ENCODE data around the gene RUSC2. TPM values are rescaled to one million over a fixed set of nuclear protein-coding genes. Genes with fewer than 3 reads are reported as not detected.
"Not testable (repeated sequence)": the region's sequence is repeated elsewhere in the genome, so short reads cannot be mapped to it uniquely, and the experiment has no call there.

RUSC2 gene
- total RNA-seq, 4 donors from 2014 or later = 5.1 to 16.0 (median 8.6) TPM

GRCh38 chr9:35520364-35520710 lies 30.4 kb downstream of the RUSC2 start:
- H3K27ac ChIP-seq = peak overlapping the region in 3 of 4 donors; percentile 78 to 83 (median 82)
- intact Hi-C loops (cut with DNase I) = no loop called here
- 71 to 92% methylated on average over 1 of the region's 1 CpG for WGBS, 2 donors
- no peak for TF ChIP-seq POLR2A (IDR thresholded peaks at IDR 0.05)
- TF ChIP-seq, protein P1, sequence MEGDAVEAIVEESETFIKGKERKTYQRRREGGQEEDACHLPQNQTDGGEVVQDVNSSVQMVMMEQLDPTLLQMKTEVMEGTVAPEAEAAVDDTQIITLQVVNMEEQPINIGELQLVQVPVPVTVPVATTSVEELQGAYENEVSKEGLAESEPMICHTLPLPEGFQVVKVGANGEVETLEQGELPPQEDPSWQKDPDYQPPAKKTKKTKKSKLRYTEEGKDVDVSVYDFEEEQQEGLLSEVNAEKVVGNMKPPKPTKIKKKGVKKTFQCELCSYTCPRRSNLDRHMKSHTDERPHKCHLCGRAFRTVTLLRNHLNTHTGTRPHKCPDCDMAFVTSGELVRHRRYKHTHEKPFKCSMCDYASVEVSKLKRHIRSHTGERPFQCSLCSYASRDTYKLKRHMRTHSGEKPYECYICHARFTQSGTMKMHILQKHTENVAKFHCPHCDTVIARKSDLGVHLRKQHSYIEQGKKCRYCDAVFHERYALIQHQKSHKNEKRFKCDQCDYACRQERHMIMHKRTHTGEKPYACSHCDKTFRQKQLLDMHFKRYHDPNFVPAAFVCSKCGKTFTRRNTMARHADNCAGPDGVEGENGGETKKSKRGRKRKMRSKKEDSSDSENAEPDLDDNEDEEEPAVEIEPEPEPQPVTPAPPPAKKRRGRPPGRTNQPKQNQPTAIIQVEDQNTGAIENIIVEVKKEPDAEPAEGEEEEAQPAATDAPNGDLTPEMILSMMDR (IDR thresholded peaks at IDR 0.05) = no peak
- no peaks in the 10 kb centered on the region for H3K36me3 ChIP-seq
- H3K4me3 ChIP-seq = peak overlapping the region in 2 of 4 donors; percentile 0 to 5
- no peak for DNase-seq
- peaks cover 16 to 69% (median 50%) of the 10 kb centered on the region in 3 donors for H3K4me1 ChIP-seq
- no peaks in the 10 kb centered on the region for H3K27me3 ChIP-seq
- H3K9me3 ChIP-seq = no peaks in the 10 kb centered on the region

DNA sequence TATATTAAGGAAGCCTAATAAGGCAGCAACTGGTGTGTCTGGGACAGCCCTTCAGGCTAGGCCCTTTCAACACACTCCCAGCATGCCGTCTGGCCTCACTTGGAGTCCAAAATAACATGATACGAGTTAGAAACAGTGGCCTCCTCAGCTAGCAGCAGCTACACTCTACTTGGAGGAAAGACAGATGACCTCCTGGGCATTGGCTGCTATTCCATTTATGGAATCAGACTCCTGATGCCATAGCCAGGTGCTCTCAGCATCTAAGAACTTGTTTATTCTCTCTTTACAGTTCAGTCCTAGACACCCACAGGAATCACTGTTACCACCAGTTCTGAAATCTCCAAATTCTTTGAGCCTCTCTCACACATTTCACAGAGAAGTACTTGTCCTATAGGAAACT lies 31.8 kb downstream of the RUSC2 start:
- peak overlapping the region in 3 of 4 donors; percentile 54 to 82 (median 78) for H3K27ac ChIP-seq
- no peaks in the 10 kb centered on the region for H3K27me3 ChIP-seq
- peaks cover 16 to 72% (median 54%) of the 10 kb centered on the region in 3 donors for H3K4me1 ChIP-seq
- H3K36me3 ChIP-seq = no peaks in the 10 kb centered on the region
- WGBS, 2 donors = 73 to 100% methylated on average over 1 to 2 of the region's 2 CpGs
- no peak for TF ChIP-seq POLR2A (IDR thresholded peaks at IDR 0.05)
- TF ChIP-seq, protein P1 (IDR thresholded peaks at IDR 0.05) = no peak
- intact Hi-C loops (cut with DNase I) = no loop called here
- H3K9me3 ChIP-seq = no peaks in the 10 kb centered on the region
- H3K4me3 ChIP-seq = no peak overlapping the region
- no peak for DNase-seq

DNA sequence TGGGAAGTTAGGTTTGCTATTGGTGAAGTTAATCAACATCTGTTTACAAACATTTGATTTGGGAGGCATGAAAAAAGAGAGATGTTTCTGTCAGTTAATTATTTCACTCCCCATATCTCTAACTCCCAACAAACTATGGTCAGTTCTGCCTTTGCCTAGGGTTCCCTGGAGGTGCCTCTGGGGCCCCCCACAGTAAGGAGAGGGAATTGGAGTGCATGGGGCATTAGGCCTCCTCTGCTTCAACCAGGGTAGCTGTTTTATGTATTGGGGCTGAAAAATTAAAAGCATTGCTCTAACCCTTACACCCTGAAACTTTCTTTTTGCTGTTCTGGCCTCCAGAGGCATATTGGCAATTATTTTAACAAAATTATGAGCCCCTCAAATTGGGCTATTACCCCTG lies 32.3 kb downstream of the RUSC2 start:
- Histone ChIP-seq H3K9me3 (no peaks in the 10 kb centered on the region), H3K36me3 (no peaks in the 10 kb centered on the region), H3K4me1 (peaks cover 16 to 68% (median 50%) of the 10 kb centered on the region in 3 donors), H3K27ac (peak overlapping the region in 3 of 4 donors; percentile 54 to 82 (median 78)), H3K4me3 (no peak overlapping the region), H3K27me3 (no peaks in the 10 kb centered on the region)
- no peak for DNase-seq
- intact Hi-C loops (cut with DNase I) = no loop called here
- TF ChIP-seq, protein P1 (IDR thresholded peaks at IDR 0.05) = no peak
- no peak for TF ChIP-seq POLR2A (IDR thresholded peaks at IDR 0.05)

DNA sequence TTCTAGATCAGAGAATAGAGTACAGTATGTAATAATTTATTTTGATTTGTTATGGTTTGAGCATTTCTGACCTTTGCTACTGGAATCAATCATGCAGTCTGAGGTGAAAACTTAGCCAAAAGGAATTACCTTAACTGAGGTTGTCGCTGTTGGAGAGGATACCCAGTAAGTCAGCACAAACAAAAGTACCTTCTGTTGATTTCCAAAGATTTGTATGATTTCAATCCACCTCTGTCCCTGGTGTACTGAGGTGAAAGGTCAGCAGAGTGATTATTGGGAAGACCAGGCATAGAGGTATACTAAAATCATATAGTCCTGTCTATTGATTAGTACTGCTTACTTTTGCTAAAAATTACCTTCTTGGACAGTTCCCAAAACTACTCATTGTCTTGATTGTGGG lies 32.8 kb downstream of the RUSC2 start:
- peak overlapping the region in 1 of 4 donors; percentile 82 for H3K27ac ChIP-seq
- H3K36me3 ChIP-seq = no peaks in the 10 kb centered on the region
- no peaks in the 10 kb centered on the region for H3K27me3 ChIP-seq
- intact Hi-C loops (cut with DNase I) = no loop called here
- no peak for TF ChIP-seq POLR2A (IDR thresholded peaks at IDR 0.05)
- TF ChIP-seq, protein P1 (IDR thresholded peaks at IDR 0.05) = no peak
- no peaks in the 10 kb centered on the region for H3K9me3 ChIP-seq
- WGBS, 2 donors = 89 to 100% methylated on average over 1 of the region's 1 CpG
- no peak overlapping the region for H3K4me3 ChIP-seq
- peaks cover 16 to 63% (median 45%) of the 10 kb centered on the region in 3 donors for H3K4me1 ChIP-seq
- no peak for DNase-seq

GRCh38 chr9:35523556-35523955 lies 33.6 kb downstream of the RUSC2 start:
- peaks cover 10 to 54% (median 36%) of the 10 kb centered on the region in 3 donors for H3K4me1 ChIP-seq
- H3K27me3 ChIP-seq; H3K9me3 ChIP-seq; intact Hi-C loops (cut with DNase I); H3K4me3 ChIP-seq; DNase-seq; H3K36me3 ChIP-seq; H3K27ac ChIP-seq: not testable (repeated sequence)

Data from esophagus squamous epithelium (tissue), 5 donors.